Sciatic nerve (tissue), 2 donors: ENCODE results near the gene CLRN3. TPM values are rescaled to one million over a fixed set of nuclear protein-coding genes. Genes with fewer than 3 reads are reported as not detected.
A peak's percentile ranks its signal among the peaks of the same experiment; 100 is the strongest.

Experiments
- ATAC-seq: fragments of 200-7000 bp; cut with Tn5 transposase; one replicate; pipeline ENCODE4 v1.9.1; 2020; ENCODE audit warnings: mild to moderate bottlenecking, moderate library complexity
- DNase-seq: peaks from one replicate; pipeline ENCODE4 v3.0.0-alpha.2; 2020; ENCODE audit warnings: low spot score
- intact Hi-C: fragments of 100-400 bp; cut with DNase I; formaldehyde crosslinking; loops from one replicate; pipeline ENCODE4 v1.14.2; 2022
- total RNA-seq: library from RNA; stranded (reverse); fragmentation: NEBNext Ultra II Directional; extraction: Animal tissue kit (Norgen Biotek cat#: 25700); gene quantifications from one replicate; pipeline ENCODE4 v1.2.1, GENCODE V29; 2021
- donor health status: DM: no; HTN: no; CAD: no.
- donor health status: DM: no; HTN: no; CAD: no.

CLRN3 gene
- total RNA-seq, 1 donor from 2014 or later: not detected

GRCh38 chr10:127855591-127855881, 37.2 kb downstream of the CLRN3 start:
- ATAC-seq (no peak), DNase-seq (no peak)
- intact Hi-C loops: no loop called here

GRCh38 chr10:127854769-127855590, 37.8 kb downstream of the CLRN3 start:
- DNase-seq (no peak), ATAC-seq (peak; percentile 60)
- intact Hi-C loops: no loop called here

- intact Hi-C loops: no loop called here
- DNase-seq (peak; percentile 76), ATAC-seq (peak; percentile 86)
These were observed 38.6 kb downstream of the CLRN3 start for GRCh38 chr10:127853868-127854768.

- no peak for DNase-seq
- intact Hi-C loops: no loop called here
- ATAC-seq: no peak
These were observed 40.3 kb downstream of the CLRN3 start for GRCh38 chr10:127852456-127852855.

- intact Hi-C loops: no loop called here
- no peak for ATAC-seq
- no peak for DNase-seq
These were observed 41.0 kb downstream of the CLRN3 start for GRCh38 chr10:127851661-127852194.

GRCh38 chr10:127850944-127851343, 41.8 kb downstream of the CLRN3 start:
- DNase-seq (no peak), ATAC-seq (no peak)
- intact Hi-C loops: no loop called here

GRCh38 chr10:127849921-127850320, 42.8 kb downstream of the CLRN3 start:
- ATAC-seq (no peak), DNase-seq (no peak)
- intact Hi-C loops: no loop called here

- intact Hi-C loops: no loop called here
- ATAC-seq (no peak), DNase-seq (no peak)
These were observed 43.5 kb downstream of the CLRN3 start for GRCh38 chr10:127849224-127849623.

GRCh38 chr10:127848226-127848625, 44.5 kb downstream of the CLRN3 start:
- DNase-seq (no peak), ATAC-seq (no peak)
- intact Hi-C loops: no loop called here

- intact Hi-C loops: no loop called here
- DNase-seq (no peak), ATAC-seq (no peak)
These were observed 47.0 kb downstream of the CLRN3 start for GRCh38 chr10:127845756-127846155.

- no peak for ATAC-seq
- DNase-seq: no peak
- intact Hi-C loops: no loop called here
These were observed 51.9 kb downstream of the CLRN3 start for GRCh38 chr10:127840884-127841283.

- intact Hi-C loops: no loop called here
- DNase-seq (no peak), ATAC-seq (no peak)
These were observed 55.8 kb downstream of the CLRN3 start for GRCh38 chr10:127836966-127837365.

GRCh38 chr10:127836176-127836575, 56.6 kb downstream of the CLRN3 start:
- ATAC-seq (no peak), DNase-seq (no peak)
- intact Hi-C loops: no loop called here

GRCh38 chr10:127834791-127835190, 58.0 kb downstream of the CLRN3 start:
- intact Hi-C loops: no loop called here
- ATAC-seq (no peak), DNase-seq (no peak)

- no peak for DNase-seq
- peak; percentile 28 for ATAC-seq
- intact Hi-C loops: no loop called here
These were observed 58.5 kb downstream of the CLRN3 start for GRCh38 chr10:127834221-127834620.

GRCh38 chr10:127833804-127834203, 58.9 kb downstream of the CLRN3 start:
- DNase-seq: no peak
- intact Hi-C loops: no loop called here
- no peak for ATAC-seq

- intact Hi-C loops: no loop called here
- DNase-seq (no peak), ATAC-seq (no peak)
These were observed 60.2 kb downstream of the CLRN3 start for GRCh38 chr10:127832501-127832900.

GRCh38 chr10:127830414-127830813, 62.3 kb downstream of the CLRN3 start:
- no peak for ATAC-seq
- intact Hi-C loops: no loop called here

More at GRCh38 chr10:127830414-127830813, 62.3 kb downstream of the CLRN3 start:
- no peak for DNase-seq
